HepG2 (cell line): ENCODE data around the gene COL26A1. TPM values are rescaled to one million over a fixed set of nuclear protein-coding genes. Genes with fewer than 3 reads are reported as not detected.

Experiments
- ATF4 ChIP-seq, 2 experiments: fragments of 450-650 bp in 1 of 2; sonication (generic) in 1 of 2; formaldehyde crosslinking; IDR thresholded peaks; 2 replicates each; pipeline versions ENCODE4 v1.5.0 to v1.8.0; 2020 to 2022; ENCODE audit warnings: mild to moderate bottlenecking in 1 of 2, missing genetic modification reagents in 1 of 2
- CEBPG ChIP-seq: IDR thresholded peaks from 2 replicates; pipeline ENCODE4 v1.6.1; 2016
- PAX8 ChIP-seq: sonication (generic); formaldehyde crosslinking; IDR thresholded peaks from 2 replicates; pipeline ENCODE4 v1.8.0; 2022; ENCODE audit warnings: mild to moderate bottlenecking, missing genetic modification reagents, borderline replicate concordance
- PLSCR1 ChIP-seq: sonication (generic); formaldehyde crosslinking; IDR thresholded peaks from 2 replicates; pipeline ENCODE4 v1.5.0; 2020; ENCODE audit warnings: missing genetic modification reagents, mild to moderate bottlenecking, borderline replicate concordance
- SIN3A ChIP-seq: IDR thresholded peaks from 2 replicates; pipeline ENCODE4 v1.6.1; 2011; ENCODE audit warnings: low read depth, mild to moderate bottlenecking, control low read depth, low read length, borderline replicate concordance
- SIN3B ChIP-seq: fragments of 150-350 bp; IDR thresholded peaks from 2 replicates; pipeline ENCODE4 v1.6.1; 2014; ENCODE audit warnings: low read length
- ZFP90 ChIP-seq: sonication (generic); formaldehyde crosslinking; IDR thresholded peaks from 2 replicates; pipeline ENCODE4 v1.8.0; 2022; ENCODE audit warnings: missing genetic modification reagents, mild to moderate bottlenecking, inconsistent platforms, borderline replicate concordance
- polyA plus RNA-seq, 8 experiments: library from polyadenylated mRNA; depleted of rRNA in 3 of 8; stranded (reverse) in 7 of 8; unstranded in 1 of 8; fragments of >200 nt; fragmentation: Illumina TruSeq in 4 of 8; extraction: Trizol in 4 of 8; gene quantifications; 2 replicates each; pipeline versions ENCODE4 v1.2.1 to v1.2.3, GENCODE V29; 2011 to 2016; ENCODE audit warnings: low read depth in 4 of 8, missing spikeins in 1 of 8, mixed read lengths in 1 of 8; ENCODE audit not compliant: insufficient read depth in 1 of 8
- total RNA-seq, 5 experiments: library from RNA; depleted of rRNA; stranded (reverse); fragments of >200 nt; fragmentation: Illumina TruSeq; extraction: Trizol; gene quantifications; 2 replicates each; pipeline ENCODE4 v1.2.3, GENCODE V29; 2016; ENCODE audit warnings: low read depth in 1 of 5
- TF ChIP-seq, protein P1 (sequence below): sonication (generic); formaldehyde crosslinking; IDR thresholded peaks from 2 replicates; pipeline ENCODE4 v1.5.0; 2020; ENCODE audit warnings: mild to moderate bottlenecking, missing genetic modification reagents, moderate library complexity

The COL26A1 gene
- total and polyA plus RNA-seq, 2 of the 13 experiments (the other 11 are each of a cell fraction or from before 2014, with no cell fraction given), result 7.8 to 9.2 TPM

DNA sequence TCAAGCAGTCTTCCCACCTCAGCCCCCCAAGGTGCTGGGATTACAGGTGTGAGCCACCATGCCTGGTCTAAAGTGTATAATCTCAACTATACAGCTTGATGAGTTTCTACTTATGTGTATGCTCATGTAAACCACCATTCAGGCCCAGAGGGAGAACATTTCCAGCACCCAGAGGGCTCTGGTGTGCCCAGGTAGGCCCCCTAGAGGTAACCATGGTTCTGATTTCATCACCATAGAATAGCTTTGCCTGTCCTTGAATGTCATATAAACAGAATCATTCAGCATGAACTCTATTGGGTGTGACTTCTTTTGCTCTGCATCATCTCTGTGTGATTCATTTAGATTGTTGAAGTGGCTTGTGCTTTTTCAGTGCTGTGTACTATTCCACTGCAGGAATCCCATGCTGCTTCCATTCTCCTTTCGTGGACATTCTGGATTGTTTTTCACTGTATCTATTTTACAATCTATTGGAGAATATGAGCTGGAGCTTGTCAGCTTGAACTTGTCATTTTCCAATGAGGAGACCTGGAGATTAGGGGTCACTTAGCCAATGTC, 35.2 kb downstream of the COL26A1 start (continued):
- TF ChIP-seq, protein P1, sequence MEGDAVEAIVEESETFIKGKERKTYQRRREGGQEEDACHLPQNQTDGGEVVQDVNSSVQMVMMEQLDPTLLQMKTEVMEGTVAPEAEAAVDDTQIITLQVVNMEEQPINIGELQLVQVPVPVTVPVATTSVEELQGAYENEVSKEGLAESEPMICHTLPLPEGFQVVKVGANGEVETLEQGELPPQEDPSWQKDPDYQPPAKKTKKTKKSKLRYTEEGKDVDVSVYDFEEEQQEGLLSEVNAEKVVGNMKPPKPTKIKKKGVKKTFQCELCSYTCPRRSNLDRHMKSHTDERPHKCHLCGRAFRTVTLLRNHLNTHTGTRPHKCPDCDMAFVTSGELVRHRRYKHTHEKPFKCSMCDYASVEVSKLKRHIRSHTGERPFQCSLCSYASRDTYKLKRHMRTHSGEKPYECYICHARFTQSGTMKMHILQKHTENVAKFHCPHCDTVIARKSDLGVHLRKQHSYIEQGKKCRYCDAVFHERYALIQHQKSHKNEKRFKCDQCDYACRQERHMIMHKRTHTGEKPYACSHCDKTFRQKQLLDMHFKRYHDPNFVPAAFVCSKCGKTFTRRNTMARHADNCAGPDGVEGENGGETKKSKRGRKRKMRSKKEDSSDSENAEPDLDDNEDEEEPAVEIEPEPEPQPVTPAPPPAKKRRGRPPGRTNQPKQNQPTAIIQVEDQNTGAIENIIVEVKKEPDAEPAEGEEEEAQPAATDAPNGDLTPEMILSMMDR (CRISPR knock-in tag), result peak; percentile 21; the same call in 1 of the 2 replicates
- TF ChIP-seq SIN3A, result no peak
- TF ChIP-seq ATF4 (CRISPR knock-in tag; IDR thresholded peaks at IDR 0.05), result no peak
- no peak for TF ChIP-seq ZFP90 (CRISPR knock-in tag)
- no peak for TF ChIP-seq PLSCR1 (CRISPR knock-in tag)
- no peak for TF ChIP-seq SIN3B
- no peak for TF ChIP-seq PAX8 (CRISPR knock-in tag)
- TF ChIP-seq CEBPG, result peak; percentile 69
